GM21360 (cell line): Measurements from ENCODE around the gene DAB1.
"Not testable (repeated sequence)": the region's sequence is repeated elsewhere in the genome, so short reads cannot be mapped to it uniquely, and the experiment has no call there.

Experiments used
- ATAC-seq: cut with Tn5 transposase; IDR thresholded peaks from one replicate; pipeline ENCODE4 v1.9.1; 2021; ENCODE audit warnings: mild to moderate bottlenecking, moderate library complexity; ENCODE audit not compliant: unreplicated experiment

Gene DAB1

DNA sequence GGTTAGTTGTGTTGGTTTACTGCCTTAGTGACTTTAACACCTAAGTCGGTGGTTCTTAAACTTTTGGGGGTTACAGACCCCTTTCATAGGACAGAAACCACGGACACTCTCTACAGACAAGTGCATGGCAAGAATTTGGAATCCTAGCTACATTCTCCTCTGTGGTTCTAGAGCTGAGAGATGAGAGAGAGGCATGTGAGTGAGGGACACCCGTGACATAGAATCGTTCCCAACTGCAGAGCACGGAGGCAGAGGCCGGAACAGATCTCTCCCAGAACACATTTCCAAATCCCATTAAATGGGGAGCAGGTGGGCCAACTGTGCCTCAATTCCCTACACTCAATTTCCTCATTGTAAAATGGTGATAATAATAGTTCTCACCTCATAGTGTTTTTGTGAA lies 60.7 kb downstream of the DAB1 start:
- no peak for ATAC-seq

GRCh38 chr1:57362480-57362879 lies 61.4 kb downstream of the DAB1 start:
- no peak for ATAC-seq

DNA sequence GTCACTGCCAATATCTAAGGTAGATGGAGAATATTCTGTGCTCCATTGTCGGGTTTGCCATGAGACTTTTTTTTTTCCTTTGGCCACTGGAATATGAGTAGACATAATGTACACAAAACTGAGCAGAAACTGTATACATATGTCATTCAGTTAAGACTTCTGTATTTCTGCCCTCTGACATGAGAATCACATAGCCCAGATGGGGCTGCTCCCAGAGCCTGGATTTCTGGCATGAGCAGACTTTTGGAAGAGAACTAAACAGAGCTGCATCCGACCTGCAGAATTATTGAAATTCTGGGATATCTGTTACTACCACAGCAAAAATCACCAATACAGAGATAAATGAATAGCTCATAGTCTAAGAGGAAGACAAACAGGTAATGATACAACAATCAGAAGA lies 62.3 kb downstream of the DAB1 start:
- ATAC-seq = no peak

- no peak for ATAC-seq
Observed at GRCh38 chr1:57360846-57361407, 62.9 kb downstream of the DAB1 start.

DNA sequence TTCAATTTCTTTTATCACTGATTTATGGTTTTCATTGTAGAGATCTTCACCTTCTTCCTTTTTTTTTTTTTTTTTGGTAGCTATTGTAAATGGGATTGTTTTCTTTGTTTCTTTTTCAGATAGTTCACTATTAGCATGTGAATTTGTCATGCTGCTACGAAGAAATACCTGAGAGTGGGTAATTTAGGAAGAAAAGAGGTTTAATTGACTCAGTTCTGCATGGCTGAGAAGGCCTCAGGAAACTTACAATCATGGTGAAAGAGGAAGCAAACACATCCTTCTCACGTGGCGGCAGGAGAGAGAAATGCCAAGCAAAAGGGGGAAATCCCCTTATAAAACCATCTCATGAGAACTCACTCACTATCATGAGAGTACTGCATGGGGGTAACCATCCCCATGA lies 66.4 kb downstream of the DAB1 start:
- ATAC-seq = no peak

DNA sequence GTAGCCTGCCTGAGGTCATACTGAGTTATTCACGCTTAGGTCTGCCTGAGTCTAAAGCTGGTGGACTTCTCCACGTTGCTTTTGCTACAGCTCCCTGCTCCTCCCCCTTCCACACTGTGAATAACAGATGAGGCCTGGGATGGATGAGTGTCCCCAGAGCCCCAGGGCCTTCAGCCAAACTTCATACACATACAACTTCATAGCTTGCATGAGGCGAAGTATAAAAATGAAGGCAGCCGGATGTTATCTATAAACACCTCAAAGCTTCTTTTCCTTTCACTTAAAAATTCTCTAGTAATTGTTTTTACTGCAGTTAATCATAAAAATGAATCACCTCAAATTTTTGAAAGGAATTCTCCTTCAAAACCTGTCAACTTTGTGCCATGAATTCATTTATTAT lies 70.2 kb downstream of the DAB1 start:
- ATAC-seq = no peak

DNA sequence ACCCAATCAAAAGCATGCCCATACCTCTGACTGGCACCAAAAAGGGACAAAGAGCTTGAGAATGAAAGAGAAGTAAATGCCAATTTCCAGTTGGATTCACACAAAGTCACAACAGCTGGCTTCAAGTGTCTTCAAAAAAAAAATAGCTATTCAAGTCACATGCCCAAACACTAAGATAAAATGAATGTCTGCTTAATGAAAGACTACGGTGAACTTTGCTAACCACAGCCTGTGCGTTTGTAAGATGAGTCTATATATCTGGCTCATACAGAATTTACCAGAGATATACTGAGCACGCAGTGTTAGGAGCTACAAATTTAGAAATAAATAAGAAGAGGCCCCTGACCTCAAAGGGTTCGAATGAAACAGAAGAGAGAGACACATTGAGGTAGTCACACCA lies 73.2 kb downstream of the DAB1 start:
- ATAC-seq = no peak

GRCh38 chr1:57348921-57349320 lies 74.9 kb downstream of the DAB1 start:
- no peak for ATAC-seq

- ATAC-seq = no peak
Observed at GRCh38 chr1:57345916-57346315, 77.9 kb downstream of the DAB1 start.

DNA sequence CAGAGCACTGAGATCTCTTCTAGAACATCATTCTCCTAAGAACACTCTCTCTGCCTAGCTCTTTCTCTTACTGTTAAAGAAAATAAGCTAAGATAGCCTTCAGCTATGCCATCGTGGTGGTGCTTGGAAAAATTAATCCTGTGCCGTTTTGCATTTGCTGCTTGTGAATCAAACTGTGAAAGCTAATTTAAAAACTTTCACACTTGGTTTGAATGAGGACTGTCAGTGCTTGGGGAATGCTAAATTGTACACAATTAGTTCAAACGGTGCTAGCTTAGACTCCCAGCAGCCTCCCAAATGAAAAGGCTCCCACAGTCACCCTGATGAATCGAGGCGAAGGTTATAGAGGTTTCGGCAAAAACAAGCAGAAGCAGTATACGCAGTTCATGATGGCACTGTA lies 79.6 kb downstream of the DAB1 start:
- ATAC-seq = no peak

- ATAC-seq = not testable (repeated sequence)
Observed at GRCh38 chr1:57343298-57343915, 80.5 kb downstream of the DAB1 start.

- ATAC-seq = no peak
Observed at GRCh38 chr1:57341721-57342120, 82.1 kb downstream of the DAB1 start.

DNA sequence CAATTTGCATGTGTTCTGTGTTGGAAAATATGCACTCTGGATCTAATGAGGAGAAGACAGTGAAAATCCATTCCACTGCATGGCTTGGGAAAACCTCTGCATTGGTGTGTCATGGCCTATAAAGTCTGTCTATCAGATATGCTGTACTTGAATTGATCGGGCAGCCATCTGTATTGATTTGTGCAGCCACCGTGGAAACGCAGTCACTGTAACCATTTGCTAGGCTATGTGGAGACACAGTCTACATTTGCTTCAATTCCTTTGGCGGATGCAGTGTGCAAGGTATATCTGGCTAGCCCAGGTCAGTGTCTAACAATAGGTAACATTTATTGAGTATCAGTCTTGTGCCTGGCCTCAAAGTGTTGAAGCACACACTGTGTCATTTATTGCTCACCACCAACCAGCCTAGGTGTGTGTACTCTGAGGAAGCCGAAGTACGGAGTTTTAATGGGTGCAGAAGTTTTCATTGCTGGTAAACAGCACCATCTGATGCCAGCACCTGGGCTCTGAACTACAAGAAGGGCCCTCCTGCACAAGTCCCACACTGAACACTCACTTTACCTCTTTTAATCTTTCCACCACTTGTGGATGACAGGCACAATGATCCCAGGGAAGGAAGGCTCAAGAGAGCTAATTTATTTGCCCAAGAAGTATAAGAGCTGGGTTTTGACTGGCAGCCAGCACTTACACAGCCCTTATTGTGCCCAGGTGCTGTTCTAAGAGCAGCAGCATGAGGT lies 83.4 kb downstream of the DAB1 start:
- ATAC-seq = no peak

DNA sequence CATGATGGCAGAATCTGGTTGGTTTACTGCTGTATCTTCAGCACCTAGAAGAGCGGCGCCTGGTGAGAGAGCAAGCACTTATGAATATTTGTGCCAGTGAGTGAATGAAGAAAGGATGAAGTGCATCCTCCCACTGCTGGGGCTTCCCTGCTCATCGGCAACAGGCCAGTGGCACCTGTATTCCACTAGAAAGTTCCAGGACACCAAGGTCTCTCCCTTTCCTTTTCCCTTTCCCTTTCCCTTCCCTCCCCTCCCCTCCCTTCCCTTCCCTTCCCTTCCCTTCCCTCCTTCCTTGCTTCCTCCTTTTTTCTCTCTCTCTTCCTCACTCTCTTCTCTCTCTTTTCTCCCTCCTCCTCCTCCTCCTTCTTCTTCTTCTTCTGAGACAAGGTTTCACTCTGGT lies 86.2 kb downstream of the DAB1 start:
- ATAC-seq = no peak

- ATAC-seq = no peak
Observed at GRCh38 chr1:57336793-57337192, 87.1 kb downstream of the DAB1 start.

GRCh38 chr1:57331620-57332019 lies 92.2 kb downstream of the DAB1 start:
- no peak for ATAC-seq

DNA sequence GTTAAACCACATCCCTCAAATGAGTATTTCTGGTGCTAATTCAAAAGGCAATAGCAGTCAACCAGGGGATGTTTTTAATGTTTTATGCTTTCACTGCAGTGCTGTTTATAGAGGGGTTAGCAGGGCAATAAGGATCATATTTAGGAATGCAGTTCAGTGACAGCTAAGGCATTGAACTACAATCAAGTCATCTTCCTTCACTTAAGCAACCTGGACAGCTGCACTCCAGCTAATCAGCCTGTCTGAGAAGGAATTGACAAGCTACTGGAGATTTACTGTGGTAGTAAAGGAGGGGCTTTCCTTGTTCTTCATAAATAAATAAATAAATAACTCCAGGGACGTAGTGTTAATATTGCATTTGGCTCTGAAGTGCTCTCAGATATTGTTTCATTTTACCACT lies 93.9 kb downstream of the DAB1 start:
- ATAC-seq = no peak

DNA sequence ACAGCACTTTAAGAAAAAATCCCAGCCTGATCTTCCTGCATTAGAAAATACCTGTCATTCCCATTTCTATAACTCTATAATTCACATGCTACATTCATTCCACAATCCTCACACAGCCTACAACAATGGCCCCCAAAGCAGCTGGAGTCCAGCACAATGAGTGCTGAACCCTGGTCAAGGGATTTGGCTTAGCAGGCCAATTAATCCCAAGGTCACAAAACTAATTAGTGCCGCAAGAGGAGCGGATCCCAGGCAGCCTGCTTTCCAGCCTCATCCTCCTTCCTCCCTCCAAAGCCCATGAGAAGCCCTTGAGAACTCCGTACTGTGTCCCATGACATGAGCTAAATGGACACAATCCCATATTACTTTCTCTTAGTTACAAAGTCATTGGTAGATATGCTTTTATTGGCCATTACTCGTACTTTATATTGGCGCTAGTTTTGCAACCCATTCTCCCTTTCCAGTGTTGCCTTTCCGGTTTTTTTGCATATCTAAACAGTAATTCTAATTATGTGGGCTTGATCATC lies 94.8 kb downstream of the DAB1 start:
- ATAC-seq = no peak

DNA sequence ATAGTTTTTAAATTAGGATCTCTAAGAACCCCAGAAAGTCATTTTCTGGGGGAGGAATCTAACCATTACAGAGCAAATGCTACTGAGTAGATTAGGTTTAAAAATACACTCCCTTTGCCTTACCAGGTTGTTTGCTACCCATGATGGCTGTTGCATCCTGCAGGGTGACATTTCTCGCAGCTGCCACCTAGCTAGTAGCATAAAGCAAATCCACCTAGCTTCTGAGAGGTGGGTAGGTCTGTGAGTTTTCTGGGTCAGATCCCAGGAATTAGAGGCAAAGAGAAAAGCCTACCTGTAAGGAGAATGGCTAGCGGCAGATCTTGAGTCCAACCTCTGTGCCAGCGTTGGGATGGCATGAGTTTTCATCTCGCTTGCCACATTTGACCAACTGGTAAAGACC lies 95.9 kb downstream of the DAB1 start:
- ATAC-seq = no peak

- no peak for ATAC-seq
Observed at GRCh38 chr1:57327336-57327735, 96.5 kb downstream of the DAB1 start.

DNA sequence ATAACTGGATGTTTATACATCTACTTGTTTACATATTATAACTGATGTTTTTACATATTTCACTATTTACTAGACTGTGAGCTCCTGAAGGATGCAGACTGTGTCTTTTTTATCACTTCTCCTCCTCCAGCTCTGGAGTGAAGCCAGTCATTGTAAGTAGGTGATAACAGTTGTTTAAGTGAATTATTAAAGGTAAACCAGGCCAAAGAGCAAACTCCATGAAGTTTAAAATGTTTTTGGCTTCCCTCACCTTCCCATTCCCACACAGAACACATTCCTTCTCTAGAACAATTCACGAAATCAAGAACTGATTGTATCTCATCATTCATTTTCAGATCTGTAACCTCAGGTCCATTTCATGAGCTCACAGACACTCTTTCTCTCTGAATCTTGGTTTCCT lies 98.3 kb downstream of the DAB1 start:
- ATAC-seq = no peak

GRCh38 chr1:57325117-57325516 lies 98.7 kb downstream of the DAB1 start:
- no peak for ATAC-seq
